ENCODE results near the gene BEND6. TPM values are rescaled to one million over a fixed set of nuclear protein-coding genes. Genes with fewer than 3 reads are reported as not detected.

The BEND6 gene
- total RNA-seq, 1 experiment from 2014 or later = 8.0 TPM

DNA sequence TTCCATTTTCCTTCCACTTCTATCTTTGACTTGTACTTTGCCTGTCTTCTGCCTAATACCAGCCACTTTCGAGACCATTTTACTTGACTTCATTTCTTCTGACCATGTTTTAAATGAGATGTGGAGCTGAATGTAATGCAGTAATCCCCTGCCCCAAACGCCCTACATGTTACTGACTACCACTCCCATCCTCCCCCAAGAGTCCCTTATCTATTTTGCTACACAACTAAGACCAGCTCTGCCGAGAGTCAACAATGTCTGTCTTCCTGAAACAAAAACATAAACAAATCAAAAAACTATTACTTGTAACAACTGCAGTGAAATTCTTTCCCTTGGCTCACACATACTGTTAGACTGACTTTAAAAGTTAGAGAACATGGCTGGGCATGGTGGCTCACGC is 64.5 kb downstream of the BEND6 start:
- Histone ChIP-seq H3K9me3 (ENCODE audit: control insufficient read depth, insufficient read depth, low read depth, low read length) (peaks cover 5% of the 10 kb centered on the region), H3K27me3 (ENCODE audit: control insufficient read depth, insufficient read depth, low read length) (no peaks in the 10 kb centered on the region), H3K4me3 (ENCODE audit: low read depth in 2 of 2, low read length in 2 of 2) (no peak overlapping the region), H3K4me1 (ENCODE audit: control insufficient read depth, insufficient read depth, low read length) (no peaks in the 10 kb centered on the region), H3K36me3 (ENCODE audit: control insufficient read depth, insufficient read depth, low read length) (no peaks in the 10 kb centered on the region), H3K27ac (ENCODE audit: low read length) (no peak overlapping the region)
- ChIA-PET CTCF (no interaction called here), POLR2A (no interaction called here)
- DNase-seq (ENCODE audit: low read depth, low spot score) = no peak
- intact Hi-C loops (cut with micrococcal nuclease; ENCODE audit: unreplicated experiment) = no loop called here
- TF ChIP-seq TCF7L2 (IDR thresholded peaks at IDR 0.05; ENCODE audit: low read depth, low read length) (no peak), POLR2AphosphoS5 (IDR thresholded peaks at IDR 0.05; ENCODE audit: low read depth, low read length) (no peak), SIN3A (IDR thresholded peaks at IDR 0.05; ENCODE audit: borderline replicate concordance, insufficient read depth, low read depth, low read length) (no peak)
- TF ChIP-seq, protein P1, sequence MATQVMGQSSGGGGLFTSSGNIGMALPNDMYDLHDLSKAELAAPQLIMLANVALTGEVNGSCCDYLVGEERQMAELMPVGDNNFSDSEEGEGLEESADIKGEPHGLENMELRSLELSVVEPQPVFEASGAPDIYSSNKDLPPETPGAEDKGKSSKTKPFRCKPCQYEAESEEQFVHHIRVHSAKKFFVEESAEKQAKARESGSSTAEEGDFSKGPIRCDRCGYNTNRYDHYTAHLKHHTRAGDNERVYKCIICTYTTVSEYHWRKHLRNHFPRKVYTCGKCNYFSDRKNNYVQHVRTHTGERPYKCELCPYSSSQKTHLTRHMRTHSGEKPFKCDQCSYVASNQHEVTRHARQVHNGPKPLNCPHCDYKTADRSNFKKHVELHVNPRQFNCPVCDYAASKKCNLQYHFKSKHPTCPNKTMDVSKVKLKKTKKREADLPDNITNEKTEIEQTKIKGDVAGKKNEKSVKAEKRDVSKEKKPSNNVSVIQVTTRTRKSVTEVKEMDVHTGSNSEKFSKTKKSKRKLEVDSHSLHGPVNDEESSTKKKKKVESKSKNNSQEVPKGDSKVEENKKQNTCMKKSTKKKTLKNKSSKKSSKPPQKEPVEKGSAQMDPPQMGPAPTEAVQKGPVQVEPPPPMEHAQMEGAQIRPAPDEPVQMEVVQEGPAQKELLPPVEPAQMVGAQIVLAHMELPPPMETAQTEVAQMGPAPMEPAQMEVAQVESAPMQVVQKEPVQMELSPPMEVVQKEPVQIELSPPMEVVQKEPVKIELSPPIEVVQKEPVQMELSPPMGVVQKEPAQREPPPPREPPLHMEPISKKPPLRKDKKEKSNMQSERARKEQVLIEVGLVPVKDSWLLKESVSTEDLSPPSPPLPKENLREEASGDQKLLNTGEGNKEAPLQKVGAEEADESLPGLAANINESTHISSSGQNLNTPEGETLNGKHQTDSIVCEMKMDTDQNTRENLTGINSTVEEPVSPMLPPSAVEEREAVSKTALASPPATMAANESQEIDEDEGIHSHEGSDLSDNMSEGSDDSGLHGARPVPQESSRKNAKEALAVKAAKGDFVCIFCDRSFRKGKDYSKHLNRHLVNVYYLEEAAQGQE (IDR thresholded peaks at IDR 0.05; ENCODE audit: insufficient read depth in 1 of 2, low read depth in 2 of 2, low read length in 1 of 2) = no peak
- TF ChIP-seq, protein P2, sequence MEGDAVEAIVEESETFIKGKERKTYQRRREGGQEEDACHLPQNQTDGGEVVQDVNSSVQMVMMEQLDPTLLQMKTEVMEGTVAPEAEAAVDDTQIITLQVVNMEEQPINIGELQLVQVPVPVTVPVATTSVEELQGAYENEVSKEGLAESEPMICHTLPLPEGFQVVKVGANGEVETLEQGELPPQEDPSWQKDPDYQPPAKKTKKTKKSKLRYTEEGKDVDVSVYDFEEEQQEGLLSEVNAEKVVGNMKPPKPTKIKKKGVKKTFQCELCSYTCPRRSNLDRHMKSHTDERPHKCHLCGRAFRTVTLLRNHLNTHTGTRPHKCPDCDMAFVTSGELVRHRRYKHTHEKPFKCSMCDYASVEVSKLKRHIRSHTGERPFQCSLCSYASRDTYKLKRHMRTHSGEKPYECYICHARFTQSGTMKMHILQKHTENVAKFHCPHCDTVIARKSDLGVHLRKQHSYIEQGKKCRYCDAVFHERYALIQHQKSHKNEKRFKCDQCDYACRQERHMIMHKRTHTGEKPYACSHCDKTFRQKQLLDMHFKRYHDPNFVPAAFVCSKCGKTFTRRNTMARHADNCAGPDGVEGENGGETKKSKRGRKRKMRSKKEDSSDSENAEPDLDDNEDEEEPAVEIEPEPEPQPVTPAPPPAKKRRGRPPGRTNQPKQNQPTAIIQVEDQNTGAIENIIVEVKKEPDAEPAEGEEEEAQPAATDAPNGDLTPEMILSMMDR (IDR thresholded peaks at IDR 0.05) = no peak
- ATAC-seq = no peak
- in situ Hi-C loops (cut with HindIII; ENCODE audit: low pct_unique_long_range_greater_than_20kb, low sequenced_read_pairs) = no loop called here
- no TSS peak for BruUV-seq (replicated peaks)

DNA sequence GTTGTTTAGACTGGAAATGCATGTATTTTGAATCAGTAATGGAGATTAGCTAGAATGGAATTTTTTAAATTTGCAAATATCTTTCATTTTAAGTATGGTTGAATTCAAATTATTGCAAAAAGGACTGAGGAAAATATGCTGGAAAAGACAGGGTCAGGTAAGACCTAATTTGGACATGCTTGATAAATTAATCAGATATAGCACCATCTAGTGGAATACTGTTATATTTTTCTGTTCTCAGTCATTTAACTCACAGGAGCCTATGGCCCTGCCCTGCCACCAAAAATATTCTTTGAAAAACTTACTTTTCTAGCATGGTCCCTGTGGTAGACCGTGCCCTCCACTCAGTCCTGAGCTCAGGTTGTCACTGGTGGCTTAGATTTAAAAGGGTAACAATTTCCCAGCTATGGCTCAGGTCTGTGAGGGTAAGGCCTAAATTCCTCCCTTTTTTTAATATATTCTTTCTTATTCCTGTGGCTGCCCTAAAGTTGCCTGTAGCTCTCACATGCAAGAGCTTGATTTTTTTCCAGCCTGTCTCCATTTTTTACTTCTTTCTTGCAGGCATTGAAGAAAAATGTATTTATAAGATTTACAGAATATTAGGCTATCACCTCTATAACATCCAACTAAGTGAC is 66.3 kb downstream of the BEND6 start:
- no peaks in the 10 kb centered on the region for H3K27me3 ChIP-seq (ENCODE audit: control insufficient read depth, insufficient read depth, low read length)
- TF ChIP-seq, protein P2 (IDR thresholded peaks at IDR 0.05) = peak; percentile 81
- no peak for TF ChIP-seq TCF7L2 (IDR thresholded peaks at IDR 0.05; ENCODE audit: low read depth, low read length)
- ChIA-PET CTCF (interaction anchor here (1.2 kb wide), 1 partner anchor 66 kb away, joined by 7 read pairs; the partner anchor contains the start of gene BEND6), POLR2A (no interaction called here)
- in situ Hi-C loops (cut with HindIII; ENCODE audit: low pct_unique_long_range_greater_than_20kb, low sequenced_read_pairs) = no loop called here
- BruUV-seq (replicated peaks) = no TSS peak
- H3K36me3 ChIP-seq (ENCODE audit: control insufficient read depth, insufficient read depth, low read length) = no peaks in the 10 kb centered on the region
- H3K9me3 ChIP-seq (ENCODE audit: control insufficient read depth, insufficient read depth, low read depth, low read length) = peaks cover 23% of the 10 kb centered on the region
- DNase-seq (ENCODE audit: low read depth, low spot score) (peak; percentile 68), ATAC-seq (peak; percentile 87)
- H3K4me3 ChIP-seq (ENCODE audit: low read depth in 2 of 2, low read length in 2 of 2) = no peak overlapping the region
- H3K27ac ChIP-seq (ENCODE audit: low read length) = no peak overlapping the region
- intact Hi-C loops (cut with micrococcal nuclease; ENCODE audit: unreplicated experiment) = loop anchor here (2.0 kb wide), 1 partner anchor 118 kb away; no protein-coding TSS in a partner anchor
- no peaks in the 10 kb centered on the region for H3K4me1 ChIP-seq (ENCODE audit: control insufficient read depth, insufficient read depth, low read length)
